CMK (cell line): Measurements from ENCODE around the gene BCAN.
"Not testable (repeated sequence)": the region's sequence is repeated elsewhere in the genome, so short reads cannot be mapped to it uniquely, and the experiment has no call there.

ENCODE experiments used
- DNase-seq: peaks from one replicate; pipeline ENCODE4 v3.0.0-alpha.2; 2010; ENCODE audit warnings: low read depth

The BCAN gene

GRCh38 chr1:156641761-156642264 is at the start of gene BCAN:
TSS of gene BCAN (plus strand) at chr1:156642117. CDS start at chr1:156646055, 3,938 bp downstream.
- no peak for DNase-seq

GRCh38 chr1:156592158-156592909 is 49.6 kb upstream of the BCAN start:
- no peak for DNase-seq

GRCh38 chr1:156592910-156593660 is 48.8 kb upstream of the BCAN start:
- no peak for DNase-seq

- no peak for DNase-seq
Observed at GRCh38 chr1:156593661-156593989, 48.3 kb upstream of the BCAN start.

- no peak for DNase-seq
Observed at GRCh38 chr1:156594190-156594589, 47.7 kb upstream of the BCAN start.

- no peak for DNase-seq
Observed at GRCh38 chr1:156595016-156595415, 46.9 kb upstream of the BCAN start.

GRCh38 chr1:156596426-156596825 is 45.5 kb upstream of the BCAN start:
- no peak for DNase-seq

GRCh38 chr1:156598125-156598524 is 43.8 kb upstream of the BCAN start:
- no peak for DNase-seq

GRCh38 chr1:156598731-156599432 is 43.0 kb upstream of the BCAN start:
- no peak for DNase-seq

- DNase-seq = no peak
Observed at GRCh38 chr1:156599811-156600210, 42.1 kb upstream of the BCAN start.

GRCh38 chr1:156600733-156601121 is 41.2 kb upstream of the BCAN start:
- no peak for DNase-seq

- DNase-seq = peak; percentile 56
Observed at GRCh38 chr1:156601122-156601830, 40.6 kb upstream of the BCAN start, which contains the start of gene GPATCH4. TSS of gene GPATCH4 (minus strand) at chr1:156601479.

GRCh38 chr1:156601892-156602291 is 40.0 kb upstream of the BCAN start:
- no peak for DNase-seq

- no peak for DNase-seq
Observed at GRCh38 chr1:156602557-156602993, 39.3 kb upstream of the BCAN start.

- DNase-seq = not testable (repeated sequence)
Observed at GRCh38 chr1:156607344-156607743, 34.6 kb upstream of the BCAN start.

GRCh38 chr1:156608036-156608674 is 33.8 kb upstream of the BCAN start:
- no peak for DNase-seq

GRCh38 chr1:156608981-156609380 is 32.9 kb upstream of the BCAN start:
- no peak for DNase-seq

GRCh38 chr1:156610072-156610471 is 31.8 kb upstream of the BCAN start:
- DNase-seq = not testable (repeated sequence)

- DNase-seq = no peak
Observed at GRCh38 chr1:156612666-156613065, 29.3 kb upstream of the BCAN start.

GRCh38 chr1:156615946-156616345 is 26.0 kb upstream of the BCAN start:
- no peak for DNase-seq

GRCh38 chr1:156616463-156616862 is 25.5 kb upstream of the BCAN start:
- DNase-seq = peak; percentile 78
